A549 (cell line): ENCODE measurements around the gene KCNH6.

Experiments
- CTCF ChIP-seq: fragments of >200 bp; sonication (Bioruptor Twin); formaldehyde crosslinking; IDR thresholded peaks from 3 replicates; pipeline ENCODE4 v1.5.1; 2016
- EP300 ChIP-seq, 2 experiments: fragments of >200 bp; sonication (Bioruptor Twin); formaldehyde crosslinking; IDR thresholded peaks; 2 replicates in 1 of 2; 3 replicates in 1 of 2; pipeline ENCODE4 v1.6.1; 2016 to 2017
- KDM5A ChIP-seq: fragments of 200-600 bp; sonication (generic); IDR thresholded peaks from 2 replicates; pipeline ENCODE4 v1.6.1; 2016; ENCODE audit warnings: antibody characterized with exemption, mild to moderate bottlenecking
- POLR2A ChIP-seq: IDR thresholded peaks from 2 replicates; pipeline ENCODE4 v1.6.1; 2012; ENCODE audit warnings: mild to moderate bottlenecking, low read length
- TF ChIP-seq, protein P1 (sequence below): IDR thresholded peaks from 2 replicates; pipeline ENCODE4 v1.6.1; 2012

DNA sequence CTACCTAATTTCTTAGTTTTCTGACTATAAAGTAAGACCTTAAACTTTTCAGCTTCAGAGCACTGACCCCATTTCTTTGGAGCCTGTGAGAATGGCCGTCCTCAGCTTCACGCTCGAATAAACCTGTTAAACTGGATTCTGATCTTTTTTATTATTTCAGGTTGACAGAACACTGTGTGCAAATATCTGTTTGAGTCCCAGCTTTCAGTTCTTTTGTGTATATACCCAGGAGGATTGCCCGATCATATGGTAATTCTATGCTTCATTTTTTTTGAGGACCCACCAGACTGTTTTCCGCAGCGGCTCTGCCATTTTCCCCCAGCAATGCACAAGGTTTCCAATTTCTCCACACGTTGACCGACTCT lies 19.8 kb upstream of the KCNH6 start:
- TF ChIP-seq POLR2A (no peak), CTCF (no peak), KDM5A (no peak), EP300 (IDR thresholded peaks at IDR 0.05) (no peak)
- TF ChIP-seq, protein P1, sequence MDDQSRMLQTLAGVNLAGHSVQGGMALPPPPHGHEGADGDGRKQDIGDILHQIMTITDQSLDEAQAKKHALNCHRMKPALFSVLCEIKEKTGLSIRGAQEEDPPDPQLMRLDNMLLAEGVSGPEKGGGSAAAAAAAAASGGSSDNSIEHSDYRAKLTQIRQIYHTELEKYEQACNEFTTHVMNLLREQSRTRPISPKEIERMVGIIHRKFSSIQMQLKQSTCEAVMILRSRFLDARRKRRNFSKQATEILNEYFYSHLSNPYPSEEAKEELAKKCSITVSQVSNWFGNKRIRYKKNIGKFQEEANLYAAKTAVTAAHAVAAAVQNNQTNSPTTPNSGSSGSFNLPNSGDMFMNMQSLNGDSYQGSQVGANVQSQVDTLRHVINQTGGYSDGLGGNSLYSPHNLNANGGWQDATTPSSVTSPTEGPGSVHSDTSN, result no peak
